ENCODE data around the gene OR10G7. TPM values are rescaled to one million over a fixed set of nuclear protein-coding genes. Genes with fewer than 3 reads are reported as not detected.

The OR10G7 gene
- total RNA-seq, 1 experiment from 2014 or later: not detected

- ATAC-seq (no peak), DNase-seq (ENCODE audit: low spot score) (no peak)
- no peak overlapping the region for H3K27ac Mint-ChIP-seq
- no peak for TF ChIP-seq NFATC4 (CRISPR knock-in tag; IDR thresholded peaks at IDR 0.05)
- TF ChIP-seq PREB (CRISPR knock-in tag; IDR thresholded peaks at IDR 0.05; ENCODE audit: borderline replicate concordance): no peak
- H3K36me3 Mint-ChIP-seq: no peaks in the 10 kb centered on the region
- CTCF ChIA-PET: interaction anchor here (0.5 to 2.6 kb wide), 13 partner anchors 12 to 428 kb away, joined by 3 to 16 read pairs (median 5); partner anchors contain the start of gene VWA5A
- H3K4me1 Mint-ChIP-seq: peaks cover 22% of the 10 kb centered on the region
- peaks cover 3% of the 10 kb centered on the region; the same call in 1 of the 2 replicates for H3K27me3 Mint-ChIP-seq (ENCODE audit: low read depth)
- POLR2A ChIA-PET: no interaction called here
- H3K4me3 Mint-ChIP-seq: no peak overlapping the region
- no peaks in the 10 kb centered on the region for H3K9me3 Mint-ChIP-seq
These were observed 27.5 kb upstream of the OR10G7 start for GRCh38 chr11:124068601-124069110.

GRCh38 chr11:124052966-124053365 is 11.8 kb upstream of the OR10G7 start:
- Mint-ChIP-seq H3K4me3 (no peak overlapping the region), H3K27ac (no peak overlapping the region), H3K9me3 (peaks cover 3% of the 10 kb centered on the region; the same call in 1 of the 2 replicates), H3K4me1 (no peaks in the 10 kb centered on the region), H3K27me3 (ENCODE audit: low read depth) (no peaks in the 10 kb centered on the region), H3K36me3 (no peaks in the 10 kb centered on the region)
- TF ChIP-seq ATF6 (CRISPR knock-in tag; IDR thresholded peaks at IDR 0.05) (no peak), NFYB (CRISPR knock-in tag; conservative IDR thresholded peaks at IDR 0.05; ENCODE audit: low read depth) (no peak), CREM (CRISPR knock-in tag; IDR thresholded peaks at IDR 0.05) (no peak), ZNF416 (CRISPR knock-in tag; IDR thresholded peaks at IDR 0.05) (no peak), ZMAT4 (CRISPR knock-in tag; IDR thresholded peaks at IDR 0.05) (no peak), ZSCAN18 (CRISPR knock-in tag; IDR thresholded peaks at IDR 0.05) (no peak), MAX (CRISPR knock-in tag; IDR thresholded peaks at IDR 0.05) (no peak), MXD4 (CRISPR knock-in tag; IDR thresholded peaks at IDR 0.05; ENCODE audit: borderline replicate concordance) (no peak), PRRX2 (CRISPR knock-in tag; IDR thresholded peaks at IDR 0.05) (no peak), ESRRA (CRISPR knock-in tag; IDR thresholded peaks at IDR 0.05; ENCODE audit: borderline replicate concordance) (no peak), IRF2 (CRISPR knock-in tag; IDR thresholded peaks at IDR 0.05; ENCODE audit: borderline replicate concordance, low read depth) (no peak), ATF3 (CRISPR knock-in tag; conservative IDR thresholded peaks at IDR 0.05) (no peak), JAZF1 (CRISPR knock-in tag; IDR thresholded peaks at IDR 0.05) (no peak)
- no peak for DNase-seq (ENCODE audit: low spot score)
- ChIA-PET POLR2A (no interaction called here), CTCF (interaction anchor here (0.9 kb wide), 1 partner anchor 17 kb away, joined by 5 read pairs; no protein-coding TSS in a partner anchor)
- no peak for ATAC-seq

GRCh38 chr11:124050748-124051147 is 9.6 kb upstream of the OR10G7 start:
- CTCF ChIA-PET: no interaction called here
- TF ChIP-seq AFF4 (CRISPR knock-in tag; IDR thresholded peaks at IDR 0.05; ENCODE audit: borderline replicate concordance) (no peak), NR3C1 (CRISPR knock-in tag; conservative IDR thresholded peaks at IDR 0.05; ENCODE audit: low read depth) (no peak), E2F1 (CRISPR knock-in tag; IDR thresholded peaks at IDR 0.05) (no peak), NFATC4 (CRISPR knock-in tag; IDR thresholded peaks at IDR 0.05) (no peak), KAT7 (CRISPR knock-in tag; IDR thresholded peaks at IDR 0.05; ENCODE audit: borderline replicate concordance) (no peak), USF2 (CRISPR knock-in tag; IDR thresholded peaks at IDR 0.05) (no peak)

More at GRCh38 chr11:124050748-124051147, 9.6 kb upstream of the OR10G7 start:
- peaks cover 3% of the 10 kb centered on the region; the same call in 1 of the 2 replicates for H3K9me3 Mint-ChIP-seq
- DNase-seq (ENCODE audit: low spot score) (no peak), ATAC-seq (no peak)
- no peaks in the 10 kb centered on the region for H3K27me3 Mint-ChIP-seq (ENCODE audit: low read depth)
- H3K36me3 Mint-ChIP-seq: no peaks in the 10 kb centered on the region
- no peak overlapping the region for H3K4me3 Mint-ChIP-seq
- POLR2A ChIA-PET: no interaction called here
- H3K4me1 Mint-ChIP-seq: no peaks in the 10 kb centered on the region
- no peak overlapping the region for H3K27ac Mint-ChIP-seq

Measured in WTC11 (cell line).